ENCODE measurements around the gene NME4.

Gene NME4

GRCh38 chr16:425082-425718 lies 28.2 kb downstream of the NME4 start, which contains the start of gene RAB11FIP3:
TSS of gene RAB11FIP3 (plus strand) at chr16:425649. CDS start at chr16:426007, 358 bp downstream.
- DNase-seq (ENCODE audit: extremely low read depth, low read depth), result peak; percentile 31
- TF ChIP-seq CTCF (IDR thresholded peaks at IDR 0.05; ENCODE audit: low read depth, low read length), result peak; percentile 12

- TF ChIP-seq CTCF (IDR thresholded peaks at IDR 0.05; ENCODE audit: low read depth, low read length), result no peak
- no peak for DNase-seq (ENCODE audit: extremely low read depth, low read depth)
Measured at GRCh38 chr16:425740-426114, 28.7 kb downstream of the NME4 start.

GRCh38 chr16:426115-426905 lies 29.3 kb downstream of the NME4 start:
- no peak for DNase-seq (ENCODE audit: extremely low read depth, low read depth)
- TF ChIP-seq CTCF (IDR thresholded peaks at IDR 0.05; ENCODE audit: low read depth, low read length), result no peak

- no peak for DNase-seq (ENCODE audit: extremely low read depth, low read depth)
- TF ChIP-seq CTCF (IDR thresholded peaks at IDR 0.05; ENCODE audit: low read depth, low read length), result no peak
Measured at GRCh38 chr16:426906-427249, 29.9 kb downstream of the NME4 start.

- no peak for DNase-seq (ENCODE audit: extremely low read depth, low read depth)
- no peak for TF ChIP-seq CTCF (IDR thresholded peaks at IDR 0.05; ENCODE audit: low read depth, low read length)
Measured at GRCh38 chr16:427250-427649, 30.3 kb downstream of the NME4 start.

- no peak for TF ChIP-seq CTCF (IDR thresholded peaks at IDR 0.05; ENCODE audit: low read depth, low read length)
- no peak for DNase-seq (ENCODE audit: extremely low read depth, low read depth)
Measured at GRCh38 chr16:430904-431303, 33.9 kb downstream of the NME4 start.

GRCh38 chr16:440627-441026 lies 43.6 kb downstream of the NME4 start:
- no peak for DNase-seq (ENCODE audit: extremely low read depth, low read depth)
- TF ChIP-seq CTCF (IDR thresholded peaks at IDR 0.05; ENCODE audit: low read depth, low read length), result no peak

Measured in AG09319 (cell line).